Measurements from ENCODE around the gene SLC37A1.

Gene SLC37A1

DNA sequence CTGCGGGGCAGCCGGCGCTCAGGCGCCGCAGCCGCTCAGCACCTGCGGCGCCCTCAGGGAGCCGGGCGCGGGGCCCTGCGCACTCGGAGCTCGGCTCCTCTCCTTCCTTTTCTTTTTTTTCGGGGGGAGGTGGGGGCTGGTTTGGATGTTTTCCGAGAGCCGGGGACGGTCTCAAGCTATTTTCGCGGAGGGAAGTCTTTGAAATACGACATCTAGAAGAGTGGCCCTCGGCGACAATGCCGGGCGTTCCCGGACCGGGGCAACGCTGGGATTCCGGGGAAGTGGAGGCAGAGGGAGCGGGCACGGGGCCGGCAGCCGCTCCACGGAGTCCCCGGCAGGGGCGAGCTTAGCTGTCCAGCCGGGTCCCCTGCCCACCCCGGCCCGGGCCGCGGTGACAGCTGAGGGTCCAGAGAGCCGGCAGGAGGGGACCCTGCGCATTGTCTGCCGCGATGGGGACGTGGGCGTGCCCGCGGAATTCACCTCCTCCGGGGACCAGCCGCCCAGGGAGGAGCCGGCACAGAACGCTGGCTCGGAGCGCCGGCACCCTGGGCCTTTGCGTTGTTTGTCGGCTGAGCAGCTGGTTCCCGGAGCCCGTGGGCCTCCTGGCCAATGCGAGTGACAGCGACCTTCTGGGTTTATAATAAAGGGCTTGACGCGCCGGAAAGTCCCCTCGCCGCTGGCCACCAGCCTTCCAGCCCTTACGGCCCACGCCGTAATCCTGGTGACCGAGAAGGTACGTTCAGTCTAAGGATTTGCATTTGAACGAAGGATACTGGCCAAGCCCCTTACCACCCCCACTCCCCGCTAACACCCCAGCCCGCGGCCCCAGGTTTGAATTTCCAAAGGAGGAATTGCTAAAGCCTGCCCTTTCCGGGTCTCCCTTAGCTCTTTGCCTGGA lies 582 bp downstream of the SLC37A1 start:
- DNase-seq (ENCODE audit: low read depth), result no peak
- H3K4me3 ChIP-seq (ENCODE audit: low read depth, low read length), result peak overlapping the region; percentile 66
- TF ChIP-seq, protein P1, sequence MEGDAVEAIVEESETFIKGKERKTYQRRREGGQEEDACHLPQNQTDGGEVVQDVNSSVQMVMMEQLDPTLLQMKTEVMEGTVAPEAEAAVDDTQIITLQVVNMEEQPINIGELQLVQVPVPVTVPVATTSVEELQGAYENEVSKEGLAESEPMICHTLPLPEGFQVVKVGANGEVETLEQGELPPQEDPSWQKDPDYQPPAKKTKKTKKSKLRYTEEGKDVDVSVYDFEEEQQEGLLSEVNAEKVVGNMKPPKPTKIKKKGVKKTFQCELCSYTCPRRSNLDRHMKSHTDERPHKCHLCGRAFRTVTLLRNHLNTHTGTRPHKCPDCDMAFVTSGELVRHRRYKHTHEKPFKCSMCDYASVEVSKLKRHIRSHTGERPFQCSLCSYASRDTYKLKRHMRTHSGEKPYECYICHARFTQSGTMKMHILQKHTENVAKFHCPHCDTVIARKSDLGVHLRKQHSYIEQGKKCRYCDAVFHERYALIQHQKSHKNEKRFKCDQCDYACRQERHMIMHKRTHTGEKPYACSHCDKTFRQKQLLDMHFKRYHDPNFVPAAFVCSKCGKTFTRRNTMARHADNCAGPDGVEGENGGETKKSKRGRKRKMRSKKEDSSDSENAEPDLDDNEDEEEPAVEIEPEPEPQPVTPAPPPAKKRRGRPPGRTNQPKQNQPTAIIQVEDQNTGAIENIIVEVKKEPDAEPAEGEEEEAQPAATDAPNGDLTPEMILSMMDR (IDR thresholded peaks at IDR 0.05; ENCODE audit: control insufficient read depth, extremely low read depth, insufficient read depth), result no peak

DNA sequence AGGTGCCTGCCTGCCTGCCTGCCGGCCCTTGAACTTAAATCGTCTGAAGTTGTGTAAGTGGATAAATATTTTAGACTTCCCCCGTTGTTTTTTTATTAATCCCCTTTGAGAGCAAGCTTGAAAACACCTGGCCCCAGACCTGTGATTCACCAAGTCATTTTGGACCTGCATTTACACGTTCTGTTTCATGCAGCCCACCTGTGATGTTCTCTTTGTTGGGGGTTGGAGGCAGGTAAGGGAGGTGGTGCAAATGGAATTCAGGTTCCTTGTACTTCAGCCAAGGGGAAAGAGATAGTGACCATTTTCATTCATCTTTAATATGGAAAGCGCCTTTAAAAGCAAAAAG lies 1.2 kb downstream of the SLC37A1 start:
- TF ChIP-seq, protein P1 (IDR thresholded peaks at IDR 0.05; ENCODE audit: control insufficient read depth, extremely low read depth, insufficient read depth), result no peak
- DNase-seq (ENCODE audit: low read depth), result no peak
- H3K4me3 ChIP-seq (ENCODE audit: low read depth, low read length), result peak overlapping the region; percentile 66

DNA sequence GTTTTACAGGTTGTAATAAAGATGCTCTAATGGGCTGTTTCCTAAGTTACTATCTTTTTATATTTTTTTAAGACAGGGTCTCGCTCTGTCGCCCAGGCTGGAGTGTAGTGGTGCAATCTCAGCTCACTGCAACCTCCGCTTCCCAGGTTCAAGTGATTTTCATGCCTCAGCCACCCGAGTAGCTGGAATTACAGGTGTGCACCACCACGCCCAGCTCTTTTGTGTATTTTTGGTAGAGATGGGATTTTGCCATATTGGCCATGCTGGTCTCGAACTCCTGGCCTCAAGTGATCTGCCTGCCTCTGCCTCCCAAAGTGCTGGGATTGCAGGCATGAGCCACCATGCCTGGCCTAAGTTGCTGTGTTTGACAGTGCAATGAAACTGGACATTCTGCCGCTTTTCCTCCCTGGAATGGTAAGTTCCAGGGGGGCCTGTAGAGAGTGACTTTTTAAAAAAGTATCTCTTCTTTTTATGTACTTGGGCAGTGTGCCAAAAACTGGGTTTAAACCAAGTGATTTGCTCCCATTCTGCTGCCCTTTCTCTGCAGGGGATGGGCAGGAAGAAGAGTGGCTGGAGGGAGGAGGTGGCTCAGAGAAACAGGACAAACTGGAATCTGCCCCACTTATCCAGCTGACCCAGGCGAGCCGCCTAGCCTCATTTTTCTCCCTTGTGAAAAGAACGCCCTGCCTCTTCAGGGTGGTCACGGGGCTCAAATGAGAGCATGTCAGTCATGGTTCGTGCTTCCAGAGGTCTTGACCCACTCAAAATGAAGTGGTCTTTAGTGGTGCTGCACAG lies 2.3 kb downstream of the SLC37A1 start:
- peak overlapping the region; percentile 66; the same call in 1 of the 2 replicates for H3K4me3 ChIP-seq (ENCODE audit: low read depth, low read length)
- TF ChIP-seq, protein P1 (IDR thresholded peaks at IDR 0.05; ENCODE audit: control insufficient read depth, extremely low read depth, insufficient read depth), result no peak
- peak; percentile 85 for DNase-seq (ENCODE audit: low read depth)

DNA sequence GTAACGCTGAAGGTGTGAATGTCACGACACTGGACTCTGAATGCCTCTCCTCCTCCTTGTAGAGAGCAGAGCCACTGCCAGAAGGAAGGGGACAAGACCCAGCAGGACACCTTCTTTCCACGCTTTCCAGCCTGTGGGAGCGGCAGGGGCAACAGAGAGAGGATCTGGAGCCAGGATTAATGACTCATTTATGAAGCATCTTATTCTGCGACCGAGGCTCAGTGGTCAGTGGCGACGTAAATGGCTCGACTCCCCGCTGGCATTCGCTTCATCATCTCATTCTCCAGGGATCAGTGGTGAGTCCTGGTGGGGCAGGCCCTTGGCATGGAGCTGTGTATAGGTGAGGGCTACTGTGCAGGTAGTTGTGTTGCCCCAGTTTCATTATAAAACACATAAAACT lies 4.6 kb downstream of the SLC37A1 start:
- DNase-seq (ENCODE audit: low read depth), result no peak
- TF ChIP-seq, protein P1 (IDR thresholded peaks at IDR 0.05; ENCODE audit: control insufficient read depth, extremely low read depth, insufficient read depth), result no peak
- H3K4me3 ChIP-seq (ENCODE audit: low read depth, low read length), result no peak overlapping the region

DNA sequence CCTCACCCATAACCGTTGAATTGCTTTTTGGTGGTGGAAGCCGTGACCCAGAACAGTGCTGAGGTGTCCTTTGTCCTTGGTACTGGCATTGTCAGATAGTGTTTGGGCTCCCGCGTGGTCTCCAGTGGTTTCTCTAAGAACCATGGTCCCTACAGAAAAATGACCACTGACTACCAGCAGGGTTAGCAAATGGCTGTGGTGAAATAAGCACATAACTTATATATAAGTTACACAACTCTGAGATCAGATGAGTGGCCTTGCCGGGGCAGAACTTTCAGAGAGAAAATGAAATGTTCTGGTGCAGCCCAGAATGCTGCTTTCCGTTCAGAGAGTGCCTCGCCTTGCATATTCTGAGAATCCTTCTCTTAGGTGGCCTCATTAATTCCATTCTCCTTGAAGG lies 5.0 kb downstream of the SLC37A1 start:
- no peak for DNase-seq (ENCODE audit: low read depth)
- no peak overlapping the region for H3K4me3 ChIP-seq (ENCODE audit: low read depth, low read length)
- TF ChIP-seq, protein P1 (IDR thresholded peaks at IDR 0.05; ENCODE audit: control insufficient read depth, extremely low read depth, insufficient read depth), result no peak

DNA sequence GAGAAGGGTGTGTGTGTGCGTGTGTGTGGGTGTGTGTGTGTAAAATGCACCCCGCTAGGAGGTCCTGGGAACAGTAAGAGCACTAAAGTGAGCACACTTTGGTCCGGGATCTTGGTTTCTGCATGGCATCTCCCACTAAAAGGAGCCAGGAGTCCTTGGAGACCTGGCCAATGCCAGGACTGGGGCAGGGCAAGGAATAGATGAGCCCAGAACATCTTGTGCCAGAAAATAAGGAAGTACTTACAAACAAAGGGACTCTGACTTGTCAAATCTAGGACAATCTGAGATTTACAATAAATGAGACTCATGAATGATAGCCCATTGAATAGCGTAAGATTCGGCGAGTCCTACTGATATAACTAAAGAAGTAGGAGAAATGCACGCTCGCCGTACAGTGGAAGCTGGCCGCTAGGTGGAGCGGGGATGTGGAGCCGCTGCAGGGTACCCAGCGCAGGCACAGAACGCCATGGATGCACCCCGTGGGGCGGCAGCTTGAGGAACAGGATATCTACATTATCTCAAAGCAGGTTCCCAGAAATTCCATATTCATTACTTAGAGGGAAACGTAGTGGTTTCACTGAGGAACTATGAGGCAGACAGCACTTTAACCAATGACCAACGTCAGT lies 7.1 kb downstream of the SLC37A1 start:
- no peak overlapping the region for H3K4me3 ChIP-seq (ENCODE audit: low read depth, low read length)
- TF ChIP-seq, protein P1 (IDR thresholded peaks at IDR 0.05; ENCODE audit: control insufficient read depth, extremely low read depth, insufficient read depth), result no peak
- DNase-seq (ENCODE audit: low read depth), result no peak

Data from LNCaP clone FGC (cell line).